ENCODE measurements around the gene CBLN4. TPM values are rescaled to one million over a fixed set of nuclear protein-coding genes. Genes with fewer than 3 reads are reported as not detected.

The CBLN4 gene
- total and polyA plus RNA-seq, 2 of the 4 experiments (the other 2 are of a cell fraction): not detected

- intact Hi-C loops (cut with micrococcal nuclease) (no loop called here), in situ Hi-C loops (cut with MboI; ENCODE audit: low sequenced_read_pairs) (no loop called here), dilution Hi-C loops (cut with HindIII; ENCODE audit: low sequenced_read_pairs, unreplicated experiment) (no loop called here)
- Histone ChIP-seq H3K14ac (replicated peaks; ENCODE audit: low read depth, low read length) (no peak overlapping the region), H3K9me1 (ENCODE audit: insufficient read depth, low read length) (no peaks in the 10 kb centered on the region), H4K20me1 (ENCODE audit: insufficient read depth, low read length) (no peaks in the 10 kb centered on the region), H3K9ac (ENCODE audit: low read depth, low read length) (no peak overlapping the region), H3K18ac (ENCODE audit: low read depth, low read length) (no peak overlapping the region), H3K4me1 (ENCODE audit: control insufficient read depth, insufficient read depth, low read length) (no peaks in the 10 kb centered on the region), H4K91ac (ENCODE audit: insufficient read depth, low read depth, low read length) (no peak overlapping the region), H2AFZ (replicated peaks; ENCODE audit: low read length, poor library complexity) (no peak overlapping the region), H3K23ac (ENCODE audit: low read depth, low read length) (no peak overlapping the region), H3K4me2 (ENCODE audit: low read depth, low read length) (no peak overlapping the region), H3K27me3 (ENCODE audit: control insufficient read depth, insufficient read depth, low read length) (no peaks in the 10 kb centered on the region), H2BK15ac (ENCODE audit: low read depth, low read length) (no peak overlapping the region), H2BK20ac (ENCODE audit: low read depth, low read length) (no peak overlapping the region), H3K27ac (ENCODE audit: insufficient read depth, low read length) (no peak overlapping the region), H4K5ac (ENCODE audit: low read depth, low read length) (no peak overlapping the region), H3K4ac (ENCODE audit: low read depth, low read length) (no peak overlapping the region), H3K36me3 (ENCODE audit: control insufficient read depth, insufficient read depth, low read length) (no peaks in the 10 kb centered on the region), H4K8ac (ENCODE audit: low read depth in 2 of 2, low read length in 2 of 2) (no peak overlapping the region), H2BK5ac (ENCODE audit: low read depth, low read length, poor library complexity, severe bottlenecking) (no peak overlapping the region), H3K4me3 (ENCODE audit: insufficient read depth, low read depth, low read length) (no peak overlapping the region), H3K56ac (ENCODE audit: extremely low read depth, insufficient read depth, low read length) (no peak overlapping the region), H2BK120ac (ENCODE audit: low read depth, low read length) (no peak overlapping the region), H2AK9ac (replicated peaks; ENCODE audit: low read depth, low read length, poor library complexity) (no peak overlapping the region), H2AK5ac (ENCODE audit: low read depth, low read length) (no peak overlapping the region), H3K79me1 (ENCODE audit: low read depth in 1 of 2, low read length in 2 of 2) (no peaks in the 10 kb centered on the region), H3K9me3 (ENCODE audit: control insufficient read depth, insufficient read depth, low read length) (peaks cover 13% of the 10 kb centered on the region)
- ATAC-seq (ENCODE audit: low read depth): no peak
- POLR2A ChIA-PET (ENCODE audit: unreplicated experiment): no interaction called here
- no peak for TF ChIP-seq CEBPB (IDR thresholded peaks at IDR 0.05; ENCODE audit: low read depth, low read length)
- no peak for TF ChIP-seq RCOR1 (IDR thresholded peaks at IDR 0.05; ENCODE audit: insufficient replicate concordance, low read length)
- TF ChIP-seq, protein P1, sequence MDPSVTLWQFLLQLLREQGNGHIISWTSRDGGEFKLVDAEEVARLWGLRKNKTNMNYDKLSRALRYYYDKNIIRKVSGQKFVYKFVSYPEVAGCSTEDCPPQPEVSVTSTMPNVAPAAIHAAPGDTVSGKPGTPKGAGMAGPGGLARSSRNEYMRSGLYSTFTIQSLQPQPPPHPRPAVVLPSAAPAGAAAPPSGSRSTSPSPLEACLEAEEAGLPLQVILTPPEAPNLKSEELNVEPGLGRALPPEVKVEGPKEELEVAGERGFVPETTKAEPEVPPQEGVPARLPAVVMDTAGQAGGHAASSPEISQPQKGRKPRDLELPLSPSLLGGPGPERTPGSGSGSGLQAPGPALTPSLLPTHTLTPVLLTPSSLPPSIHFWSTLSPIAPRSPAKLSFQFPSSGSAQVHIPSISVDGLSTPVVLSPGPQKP (IDR thresholded peaks at IDR 0.05; ENCODE audit: borderline replicate concordance, low read depth, low read length): no peak
- TF ChIP-seq SMC3 (IDR thresholded peaks at IDR 0.05; ENCODE audit: low read depth, low read length): no peak
- no peak for TF ChIP-seq MAZ (IDR thresholded peaks at IDR 0.05; ENCODE audit: borderline replicate concordance, low read depth, low read length)
- TF ChIP-seq CTCF (conservative IDR thresholded peaks at IDR 0.05; ENCODE audit: low read depth, low read length): no peak
- TF ChIP-seq POLR2A (IDR thresholded peaks at IDR 0.05; ENCODE audit: low read depth, low read length): no peak
- CTCF ChIA-PET: no interaction called here
- DNase-seq: no peak
- no TSS peak for BruUV-seq (replicated peaks)
- WGBS, 2 experiments (ENCODE audit: extremely low coverage in 2 of 2, insufficient read length in 1 of 2): no CpG with 5 or more reads among the region's 2 CpGs
Measured at GRCh38 chr20:55953201-55953600, 52.1 kb downstream of the CBLN4 start.

Data from IMR-90 (cell line).